CD1c-positive myeloid dendritic cell (primary cell): ENCODE data around the gene NCKAP1.

Experiments used
- DNase-seq: peaks from one replicate; pipeline ENCODE4 v3.0.0-alpha.2; 2016; ENCODE audit errors: extremely low spot score

The NCKAP1 gene

DNA sequence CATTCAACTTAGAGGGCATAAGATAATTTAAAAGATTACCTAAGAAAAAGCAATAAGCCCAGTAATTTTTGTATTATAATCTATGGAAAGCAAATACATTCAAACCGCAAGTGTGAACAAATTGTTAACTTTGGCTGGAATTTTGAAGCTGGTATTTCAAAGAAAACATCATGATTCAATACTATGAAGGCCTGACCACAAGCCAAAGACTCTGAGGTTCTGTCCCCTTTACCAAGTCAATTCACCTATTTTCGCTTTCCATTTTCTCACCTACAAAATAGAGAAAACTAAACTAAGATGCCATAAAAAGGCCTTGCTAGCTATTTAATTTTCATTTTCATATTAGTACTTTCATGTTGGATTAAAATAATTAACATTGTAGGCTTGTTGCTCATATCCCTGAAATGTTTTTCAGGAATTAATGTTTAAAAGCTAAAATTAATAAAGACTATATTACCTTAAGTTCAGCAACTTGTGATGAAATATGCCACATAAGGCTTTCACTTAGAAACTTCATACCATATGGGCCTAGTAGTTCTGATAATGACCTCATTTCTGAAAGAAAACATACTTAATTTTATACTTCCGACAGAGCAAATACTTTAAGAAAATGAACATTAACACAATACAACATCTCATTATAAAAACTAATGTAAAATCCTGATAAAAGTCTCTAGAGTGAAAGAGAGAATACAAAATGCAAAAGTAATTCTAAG lies 86.2 kb downstream of the NCKAP1 start:
- no peak for DNase-seq

DNA sequence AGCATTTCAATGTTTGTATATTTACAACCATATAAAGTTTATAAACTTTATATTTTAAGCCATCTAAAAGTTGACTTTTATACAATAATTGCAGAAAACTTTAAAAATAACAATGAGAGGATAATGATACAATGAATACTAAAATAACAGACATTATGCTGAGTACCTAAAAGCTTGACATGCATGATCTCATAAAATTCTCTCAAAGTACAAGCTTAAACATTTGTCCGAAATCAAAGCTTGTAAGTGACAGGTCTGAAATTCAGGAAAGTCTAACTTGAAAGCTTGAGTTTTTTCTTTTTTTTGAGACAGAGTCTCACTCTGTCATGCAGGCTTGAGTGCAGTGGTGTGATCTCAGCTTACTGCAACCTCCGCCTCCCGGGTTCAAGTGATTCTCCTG lies 87.7 kb downstream of the NCKAP1 start:
- no peak for DNase-seq

DNA sequence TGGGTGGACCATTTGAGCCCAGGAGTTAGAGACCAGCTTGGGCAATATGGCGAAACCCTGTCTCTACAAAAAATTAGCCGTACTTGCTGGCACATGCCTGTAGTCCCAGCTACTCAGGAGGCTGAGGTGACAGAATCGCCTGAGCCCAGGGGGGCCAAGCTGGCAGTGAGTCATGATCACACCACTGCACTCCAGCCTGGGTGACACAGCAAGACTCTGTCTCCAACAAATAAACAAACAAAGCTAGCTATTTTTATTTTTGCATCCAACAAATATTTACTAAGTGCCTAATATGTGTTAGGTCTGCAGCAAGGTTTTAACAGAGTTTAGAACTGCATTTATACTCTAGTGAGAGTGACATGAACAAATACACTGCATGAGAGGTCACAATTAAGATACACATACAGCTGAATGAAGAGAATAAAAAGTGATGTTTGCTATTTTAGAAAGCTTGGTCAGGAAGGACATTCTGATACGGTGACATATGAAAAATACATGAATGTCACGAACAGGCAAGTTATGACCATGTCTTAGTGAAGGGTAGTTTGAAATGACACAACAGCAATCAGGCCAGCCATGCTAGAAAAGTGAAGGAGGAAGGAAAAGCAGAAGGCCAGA lies 88.6 kb downstream of the NCKAP1 start:
- no peak for DNase-seq

DNA sequence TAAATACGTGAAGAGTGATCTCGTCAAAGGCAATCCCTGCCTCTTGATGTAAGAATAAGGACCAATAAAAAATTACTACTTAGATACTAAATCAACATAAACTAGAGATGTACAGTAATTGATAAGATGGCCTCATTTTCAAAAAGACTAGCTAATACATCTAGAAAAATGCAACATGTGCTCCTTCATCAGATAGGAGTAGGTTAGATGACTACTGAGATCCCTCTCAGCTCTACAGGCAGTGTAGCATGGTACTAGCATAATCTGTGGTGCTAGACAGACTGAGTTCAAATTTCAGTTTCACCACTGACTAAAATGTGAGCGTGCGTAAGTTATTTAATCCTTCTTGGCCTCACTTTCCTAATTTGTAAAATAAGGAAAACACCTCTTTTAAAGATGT lies 89.2 kb downstream of the NCKAP1 start:
- DNase-seq: no peak

DNA sequence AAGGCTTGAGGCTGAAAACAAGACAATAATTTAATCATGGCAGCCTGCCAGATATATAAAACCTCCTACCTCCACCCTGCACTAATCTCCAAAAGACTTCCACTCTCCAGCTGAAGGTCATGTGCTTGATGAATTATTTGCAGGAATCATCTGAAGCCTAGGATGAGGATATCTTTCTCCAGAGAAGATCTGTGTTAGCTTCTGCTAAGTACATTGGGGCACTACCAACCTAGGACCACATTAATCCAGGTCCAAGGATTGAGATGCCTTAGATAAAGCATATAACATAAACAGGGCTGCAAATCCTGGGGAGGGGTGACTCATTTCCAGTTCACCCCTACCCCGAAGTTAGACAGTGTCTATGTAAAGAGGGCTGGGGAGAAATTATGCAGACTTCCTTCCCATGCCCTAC lies 91.3 kb downstream of the NCKAP1 start:
- DNase-seq: no peak

DNA sequence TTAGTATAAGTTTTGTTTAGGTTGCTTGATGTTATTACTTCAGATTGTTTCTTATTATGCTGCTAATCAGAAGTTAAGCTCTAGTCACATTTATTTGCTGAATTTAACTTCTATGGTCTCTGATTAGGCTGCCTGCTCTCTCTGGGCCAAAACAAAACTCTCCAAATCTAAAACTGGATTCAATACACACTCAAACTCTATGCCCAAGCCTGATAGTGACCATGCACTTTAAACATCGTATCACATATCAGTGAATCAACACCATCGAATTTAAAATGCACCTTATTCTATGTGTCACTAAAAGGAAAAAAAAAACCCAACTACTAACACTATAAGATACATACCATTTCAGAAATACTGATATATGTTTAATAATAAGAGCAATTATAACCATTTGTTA lies 94.9 kb downstream of the NCKAP1 start:
- no peak for DNase-seq

DNA sequence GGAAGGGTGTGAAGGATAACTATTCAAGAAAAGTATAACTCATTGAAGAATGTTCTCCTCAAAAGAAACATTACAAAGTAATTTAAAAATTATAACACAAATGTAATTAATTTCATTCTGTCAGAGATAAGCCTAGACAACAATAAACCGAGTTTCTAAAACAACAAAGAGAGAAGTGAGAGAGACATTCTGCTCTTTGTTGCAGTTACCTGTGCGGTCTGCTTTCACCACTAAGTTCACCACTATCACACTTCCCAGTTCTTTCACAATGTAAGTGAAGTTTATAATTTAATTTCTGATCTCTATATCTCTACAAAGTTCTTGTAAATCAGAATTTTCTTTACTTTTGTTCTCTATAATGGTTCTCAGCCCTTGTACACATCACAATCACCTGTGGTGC lies 95.5 kb downstream of the NCKAP1 start:
- DNase-seq: no peak

DNA sequence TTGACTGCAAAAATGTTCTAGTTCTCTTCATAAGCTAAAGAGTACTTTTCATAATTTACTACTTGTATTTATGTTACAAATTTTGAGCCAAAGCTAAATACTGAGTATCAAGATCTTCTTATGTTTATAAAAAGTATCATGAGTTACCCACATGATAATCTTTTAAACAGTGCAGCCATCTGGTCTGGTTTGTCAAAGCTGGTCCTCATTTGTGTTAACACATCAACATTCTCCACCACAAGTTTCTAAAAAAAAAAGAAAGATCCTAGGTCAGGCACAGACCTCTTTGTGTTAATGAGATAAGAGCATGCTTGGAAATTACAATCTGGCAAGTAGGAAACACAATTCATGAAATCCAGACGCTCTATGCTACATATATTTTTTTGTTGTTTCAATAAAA lies 96.3 kb downstream of the NCKAP1 start:
- no peak for DNase-seq

DNA sequence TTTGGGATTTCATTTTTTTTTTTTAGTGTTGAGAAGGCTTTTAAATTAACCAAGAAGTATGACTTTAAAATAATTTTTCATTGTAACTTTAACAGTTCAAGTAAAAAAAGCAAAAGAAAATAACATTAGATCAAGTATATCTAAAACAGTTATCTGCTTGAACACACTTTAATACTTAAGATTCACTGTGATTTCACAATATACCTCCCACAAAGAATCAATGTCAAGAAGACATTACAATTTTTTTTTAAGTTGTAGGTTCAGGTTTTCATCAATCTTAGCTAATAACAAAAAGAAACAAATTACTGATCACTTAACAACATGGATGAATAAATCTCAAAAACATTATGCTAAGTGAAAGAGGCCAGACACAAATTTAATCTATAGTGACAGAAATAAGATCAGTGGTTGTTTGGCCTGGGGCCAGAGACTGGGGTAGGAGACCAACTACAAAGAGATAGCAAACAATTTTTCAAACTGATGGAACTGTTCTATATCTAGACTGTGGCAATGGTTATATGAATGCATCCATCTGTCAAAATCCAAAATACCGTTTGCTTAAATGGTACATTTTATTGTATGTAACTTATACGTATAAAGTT lies 97.0 kb downstream of the NCKAP1 start:
- DNase-seq: no peak

DNA sequence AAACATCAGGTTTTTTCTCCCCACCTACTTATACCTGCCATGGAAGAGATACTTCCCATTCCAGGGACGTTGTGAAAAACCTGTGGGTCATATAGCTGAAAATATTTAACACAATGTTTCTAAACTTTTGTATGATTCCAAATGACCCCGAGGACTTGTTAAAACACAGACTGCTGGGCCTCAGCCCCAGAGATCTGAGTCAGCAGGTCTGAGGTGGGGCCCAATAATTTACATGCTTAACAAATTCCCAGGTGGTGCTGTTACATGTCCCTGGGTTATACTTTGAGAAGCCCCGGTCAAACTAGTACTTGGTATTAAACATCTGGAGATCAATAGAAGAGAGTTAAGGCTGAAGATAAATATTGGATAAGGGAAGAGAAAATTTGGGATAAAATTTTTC lies 100.4 kb downstream of the NCKAP1 start:
- DNase-seq: no peak

DNA sequence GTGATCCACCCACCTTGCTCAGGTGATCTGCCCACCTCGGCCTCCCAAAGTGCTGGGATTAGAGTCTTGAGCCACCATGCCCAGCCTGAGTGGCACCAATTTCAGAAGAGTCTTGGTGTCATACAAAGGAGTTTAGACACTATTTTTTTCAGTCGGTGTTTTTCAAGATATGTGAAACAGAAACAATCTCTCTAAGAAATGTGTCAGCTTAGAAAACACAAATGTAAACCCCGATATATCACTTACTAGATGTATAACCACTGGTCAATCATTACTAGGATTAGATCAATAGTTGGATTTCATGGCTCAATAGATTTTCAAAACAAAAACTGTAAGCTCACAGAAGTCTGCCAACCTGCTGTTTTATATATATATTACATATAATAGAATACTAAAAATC lies 104.6 kb downstream of the NCKAP1 start:
- DNase-seq: no peak

DNA sequence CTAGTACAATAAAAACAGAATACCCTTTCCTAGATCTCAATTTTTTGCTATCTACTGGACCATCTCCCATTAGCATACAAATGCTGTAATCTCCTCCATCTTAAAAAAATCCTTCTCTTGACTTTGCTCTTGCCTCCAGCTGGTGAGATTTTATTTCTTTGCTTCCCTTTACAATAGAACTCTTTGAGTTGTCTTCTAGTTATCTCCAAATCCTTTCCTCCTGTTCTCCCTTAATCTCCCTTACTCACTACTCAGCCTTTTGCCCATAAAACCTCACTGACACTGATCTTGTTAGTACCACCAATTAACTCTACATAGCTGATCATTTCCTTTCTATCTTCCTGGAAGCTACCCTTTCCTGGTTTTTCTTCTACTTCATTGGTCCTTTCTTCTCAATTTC lies 108.3 kb downstream of the NCKAP1 start:
- DNase-seq: no peak

DNA sequence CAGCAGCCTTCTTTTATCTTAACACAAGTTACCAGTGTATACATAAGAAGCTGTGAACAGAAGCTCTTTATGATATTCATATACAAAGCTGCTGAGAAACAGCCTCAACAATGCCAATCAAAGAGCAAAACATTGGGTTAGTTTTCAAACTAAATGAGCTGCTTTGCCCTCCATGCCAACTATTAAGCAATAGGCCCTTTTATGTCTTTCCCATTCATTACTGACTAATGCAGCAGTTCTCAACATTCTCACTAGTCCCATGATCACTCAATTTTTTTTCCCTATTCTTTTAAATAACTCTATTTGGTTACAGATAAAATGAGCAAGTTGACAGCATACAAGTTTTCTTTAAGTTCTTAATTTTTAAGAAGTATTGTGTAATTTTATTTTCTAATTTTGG lies 114.0 kb downstream of the NCKAP1 start:
- no peak for DNase-seq

DNA sequence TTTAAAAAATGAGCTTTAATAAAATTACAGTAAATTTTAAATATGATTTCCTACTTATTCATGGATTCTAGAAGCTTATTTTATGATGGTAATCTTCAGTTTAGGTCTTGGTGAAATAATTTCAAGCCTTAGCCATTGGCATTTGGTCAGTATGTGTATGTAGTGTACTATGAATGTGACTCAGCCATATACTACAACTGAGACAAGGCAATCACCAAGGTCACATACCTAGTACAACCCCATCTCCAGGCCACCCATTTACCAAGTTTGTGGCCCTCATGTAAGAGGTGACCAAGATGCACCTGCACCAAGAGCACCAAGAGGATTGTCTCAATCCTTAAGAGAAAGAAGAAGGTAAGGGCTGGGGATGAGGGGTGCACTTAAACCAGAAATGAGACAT lies 117.0 kb downstream of the NCKAP1 start:
- no peak for DNase-seq

DNA sequence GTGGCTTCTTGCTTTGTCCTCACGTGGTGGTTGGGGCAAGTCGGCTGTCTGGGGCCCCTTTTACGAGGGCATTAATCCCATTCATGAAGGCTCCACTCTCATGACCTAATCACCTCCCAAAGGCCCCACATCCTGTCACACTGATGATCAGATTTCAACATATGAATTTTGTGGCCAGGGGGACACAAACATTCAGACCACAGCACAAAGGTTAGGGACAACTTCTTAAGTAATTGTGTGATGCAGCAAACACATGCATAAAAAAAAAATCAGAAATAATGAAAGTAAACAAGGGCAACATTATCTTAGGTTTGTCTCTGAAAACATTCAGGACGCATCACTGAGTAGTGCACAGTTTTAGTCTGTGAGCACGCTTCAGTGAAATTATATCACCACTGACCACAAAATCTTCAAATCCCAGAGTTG lies 117.6 kb downstream of the NCKAP1 start:
- DNase-seq: no peak

DNA sequence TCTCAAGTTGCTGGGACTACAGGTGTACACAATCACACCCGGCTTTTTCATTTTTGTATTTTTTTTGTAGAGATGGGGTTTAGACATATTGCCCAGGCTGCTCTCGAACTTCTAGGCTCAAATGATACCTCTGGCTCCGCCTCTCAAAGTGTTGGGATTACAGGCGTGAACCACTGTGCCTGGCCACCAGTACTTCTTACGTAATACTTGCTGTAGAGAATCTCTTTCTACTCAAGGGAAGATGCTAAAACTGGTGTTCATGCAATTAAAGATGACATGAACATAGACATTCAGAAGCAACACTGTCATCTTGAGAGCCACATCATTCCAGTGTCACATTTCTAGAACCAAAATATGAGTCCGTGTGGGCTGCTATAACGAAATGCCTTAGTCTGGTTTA lies 118.2 kb downstream of the NCKAP1 start:
- DNase-seq: no peak

DNA sequence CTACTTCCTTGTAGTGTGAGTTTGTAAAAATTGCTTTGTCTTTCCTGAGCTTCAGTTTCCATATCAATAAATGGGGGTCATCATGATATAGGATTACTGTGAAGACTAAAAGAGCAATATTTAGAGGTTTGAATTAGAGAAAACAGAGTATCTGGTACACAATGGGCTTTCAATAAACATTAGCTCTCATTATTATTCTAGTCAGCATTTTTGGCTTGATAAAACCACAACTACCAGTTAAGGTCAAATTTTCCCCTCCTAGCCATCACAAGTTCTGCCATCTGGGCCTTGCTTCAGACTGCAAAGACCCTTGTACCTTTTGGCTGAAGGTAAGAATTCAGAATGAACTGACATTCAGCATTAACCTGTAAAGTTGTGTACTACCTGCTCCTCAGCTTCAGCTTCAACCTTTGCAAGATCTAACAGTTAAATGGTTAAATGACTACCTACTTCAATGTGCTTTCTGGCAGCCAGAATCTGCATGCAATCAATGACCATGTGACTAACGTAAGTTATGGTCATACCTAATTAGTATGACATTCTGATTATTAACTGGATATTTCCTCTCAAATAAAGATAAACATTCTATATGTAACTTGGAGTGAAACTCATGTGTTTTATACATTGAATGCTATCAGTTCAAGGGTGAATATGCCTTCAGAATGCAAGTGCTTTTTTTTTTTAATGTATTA lies 119.2 kb downstream of the NCKAP1 start:
- no peak for DNase-seq

DNA sequence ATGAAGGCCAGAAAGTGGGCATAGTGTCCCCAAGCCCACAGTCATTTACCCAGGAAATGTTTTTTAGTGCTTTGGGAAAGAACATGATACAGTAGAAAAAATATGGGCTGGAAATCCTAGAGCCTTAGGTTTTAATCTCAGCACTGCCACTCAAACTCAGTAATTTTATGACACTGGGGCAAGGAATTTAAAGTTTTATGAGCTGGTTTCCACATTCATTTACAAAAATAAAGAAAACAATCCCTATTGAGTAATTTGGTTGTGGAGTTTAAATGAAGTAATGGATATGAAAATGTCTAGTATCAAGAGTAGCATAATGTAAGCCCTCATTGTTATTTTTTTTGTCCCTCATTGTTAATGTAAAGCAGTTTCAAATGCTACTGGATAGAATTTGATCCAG lies 120.3 kb downstream of the NCKAP1 start:
- DNase-seq: no peak

DNA sequence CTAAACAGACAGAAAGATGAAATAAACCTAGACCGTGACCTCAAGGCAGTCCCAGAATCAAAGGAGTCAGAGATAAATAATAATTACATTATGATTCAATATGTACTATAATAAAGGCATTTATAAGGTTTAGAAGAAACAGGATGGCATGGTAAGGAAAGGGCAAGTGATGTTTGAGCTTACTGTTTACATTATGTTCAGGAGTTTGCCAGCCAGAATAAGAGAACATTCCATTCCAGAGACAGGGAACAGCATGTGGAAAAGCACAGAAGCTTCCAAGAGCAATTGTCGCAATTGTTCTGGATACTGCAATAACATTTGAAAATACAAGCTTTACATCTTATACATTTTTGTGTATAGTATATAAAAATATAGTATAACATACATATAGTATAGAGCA lies 121.8 kb downstream of the NCKAP1 start:
- no peak for DNase-seq

DNA sequence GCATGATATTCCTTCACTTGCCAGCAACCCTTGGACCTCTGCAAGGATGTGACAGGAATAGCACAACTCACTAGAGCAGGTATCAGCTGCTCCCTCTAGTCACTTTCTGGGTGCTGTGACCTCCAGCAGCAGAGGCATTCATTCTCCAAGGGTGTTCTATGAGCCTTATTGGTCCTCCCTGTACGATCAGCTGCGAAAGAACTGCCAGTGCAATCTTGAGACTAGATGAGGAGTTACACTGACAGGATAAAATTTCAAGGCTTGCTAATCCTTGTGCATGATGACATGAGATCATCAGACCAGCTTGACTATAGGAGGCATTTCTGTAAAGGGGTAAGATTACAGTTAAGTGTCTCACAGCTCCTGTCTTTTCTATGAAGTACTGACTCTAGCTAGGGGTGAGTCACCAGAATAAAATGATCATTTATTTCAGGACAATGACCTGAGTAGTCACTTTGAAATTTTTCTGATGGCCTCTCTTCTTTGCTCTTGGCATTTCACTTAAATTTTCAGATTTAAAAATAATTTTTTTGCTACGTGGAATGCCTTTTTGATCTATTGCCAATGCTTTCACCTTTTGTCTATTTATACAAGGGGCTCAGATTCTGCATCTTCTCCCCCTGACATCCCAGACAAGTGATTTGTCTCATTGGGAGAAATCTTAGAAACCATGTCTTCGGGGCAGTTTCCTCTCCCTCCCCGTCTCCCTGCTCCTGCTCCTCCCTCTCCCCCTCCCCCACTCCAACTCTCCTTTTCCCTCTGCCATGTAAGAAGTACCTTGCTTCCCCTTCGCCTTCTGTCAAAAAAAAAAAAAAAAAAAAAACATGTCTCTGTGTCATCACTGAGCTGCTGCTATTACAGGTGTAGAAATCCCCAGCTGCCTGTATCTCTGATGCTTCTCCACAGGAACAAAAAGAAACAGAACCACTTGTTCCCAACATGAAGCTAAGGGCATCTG lies 122.6 kb downstream of the NCKAP1 start:
- no peak for DNase-seq

DNA sequence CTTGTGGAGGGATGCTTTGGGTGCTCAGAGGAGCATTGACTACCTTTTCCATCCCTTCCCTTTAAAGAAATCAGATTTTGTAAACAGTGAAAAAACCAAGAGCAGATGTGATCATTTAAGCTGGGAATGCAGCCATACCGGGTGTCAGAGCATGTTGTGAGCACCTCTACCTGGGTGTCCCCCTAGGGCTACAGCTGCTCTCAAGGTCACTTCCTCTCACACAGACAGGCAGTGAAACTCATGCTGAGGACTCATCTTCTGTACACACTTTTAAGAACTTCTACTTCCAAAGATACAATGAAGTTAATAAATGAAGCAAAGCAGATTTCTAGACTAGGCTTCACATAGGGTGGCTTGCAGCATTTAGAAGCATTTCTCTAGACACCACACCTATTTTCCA lies 123.4 kb downstream of the NCKAP1 start:
- no peak for DNase-seq

DNA sequence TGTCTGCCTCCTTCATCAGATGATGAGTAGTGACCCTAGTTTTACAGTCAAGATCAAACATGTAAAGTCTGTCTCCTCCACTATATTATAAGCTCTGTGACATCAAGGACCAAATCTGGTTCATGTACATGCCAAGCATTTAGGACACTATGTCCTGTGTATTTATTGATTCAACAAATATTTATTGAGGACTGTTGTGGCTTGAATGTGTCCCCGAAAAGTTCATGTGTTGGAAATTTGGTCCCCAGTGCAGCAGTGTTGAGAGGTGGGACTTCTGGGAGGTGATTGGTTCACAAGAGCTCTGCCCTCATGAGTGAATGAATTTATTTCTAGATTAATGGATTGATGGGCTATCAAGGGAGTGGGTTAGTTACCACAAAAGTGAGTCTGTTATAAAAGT lies 125.2 kb downstream of the NCKAP1 start:
- no peak for DNase-seq
